GM23338 (cell line): ENCODE data around the gene FUT7. TPM values are rescaled to one million over a fixed set of nuclear protein-coding genes. Genes with fewer than 3 reads are reported as not detected.

Experiments
- ATAC-seq: fragments of 200-7000 bp; cut with Tn5 transposase; 3 replicates; pipeline ENCODE4 v1.9.1; 2020
- DNase-seq: peaks from one replicate; pipeline ENCODE4 v3.0.0-alpha.2; 2015; ENCODE audit warnings: low spot score
- H2AFZ ChIP-seq: fragments of 200-600 bp; sonication (generic); 2 replicates; pipeline ENCODE4 v1.8.0; 2016; ENCODE audit warnings: antibody characterized with exemption, mild to moderate bottlenecking, moderate library complexity
- H3F3A ChIP-seq: fragments of 200-600 bp; sonication (generic); replicated peaks from 2 replicates; pipeline ENCODE4 v1.8.0; 2017; ENCODE audit warnings: antibody characterized with exemption, mixed run types, low read depth
- H3K27ac ChIP-seq: fragments of 200-600 bp; sonication (generic); 2 replicates; pipeline ENCODE4 v1.6.1; 2016; ENCODE audit warnings: low read depth
- H3K27me3 ChIP-seq: fragments of 200-600 bp; sonication (generic); 2 replicates; pipeline ENCODE4 v1.8.0; 2016; ENCODE audit warnings: mild to moderate bottlenecking, mixed run types, moderate library complexity; ENCODE audit not compliant: insufficient read depth
- H3K36me3 ChIP-seq: fragments of 200-600 bp; sonication (generic); 2 replicates; pipeline ENCODE4 v1.8.0; 2016; ENCODE audit warnings: mild to moderate bottlenecking; ENCODE audit not compliant: insufficient read depth
- H3K4me1 ChIP-seq: fragments of 200-600 bp; sonication (generic); 2 replicates; pipeline ENCODE4 v1.8.0; 2016; ENCODE audit warnings: mild to moderate bottlenecking, moderate library complexity; ENCODE audit not compliant: insufficient read depth
- H3K4me2 ChIP-seq: fragments of 200-600 bp; sonication (generic); 2 replicates; pipeline ENCODE4 v1.7.1; 2017; ENCODE audit warnings: mixed run types
- H3K4me3 ChIP-seq: fragments of 200-600 bp; sonication (generic); 2 replicates; pipeline ENCODE4 v1.6.1; 2016; ENCODE audit warnings: mixed run types
- H3K79me2 ChIP-seq: fragments of 200-600 bp; sonication (generic); replicated peaks from 2 replicates; pipeline ENCODE4 v1.8.0; 2017; ENCODE audit warnings: mild to moderate bottlenecking; ENCODE audit not compliant: insufficient read depth
- H3K9me2 ChIP-seq: fragments of 200-600 bp; sonication (generic); 2 replicates; pipeline ENCODE4 v1.8.0; 2017; ENCODE audit not compliant: insufficient read depth
- H4K20me1 ChIP-seq: fragments of 200-600 bp; sonication (generic); replicated peaks from 2 replicates; pipeline ENCODE4 v1.8.0; 2017; ENCODE audit warnings: mild to moderate bottlenecking; ENCODE audit not compliant: insufficient read depth
- H3K27ac Mint-ChIP-seq: 2 replicates; pipeline ENCODE4 v1.8.0; 2020; ENCODE audit warnings: inconsistent platforms, mild to moderate bottlenecking, moderate library complexity, mixed read lengths
- H3K27me3 Mint-ChIP-seq: 3 replicates; pipeline ENCODE4 v1.8.0; 2022; ENCODE audit warnings: low read depth, mild to moderate bottlenecking, moderate library complexity, mixed read lengths, inconsistent platforms; ENCODE audit not compliant: insufficient read depth, poor library complexity
- H3K36me3 Mint-ChIP-seq: 3 replicates; pipeline ENCODE4 v1.8.0; 2021; ENCODE audit warnings: low read depth, mild to moderate bottlenecking, inconsistent platforms, moderate library complexity, mixed read lengths
- H3K4me1 Mint-ChIP-seq: 3 replicates; pipeline ENCODE4 v1.8.0; 2020; ENCODE audit warnings: mild to moderate bottlenecking, inconsistent platforms, mixed read lengths
- H3K4me3 Mint-ChIP-seq: 3 replicates; pipeline ENCODE4 v1.8.0; 2021; ENCODE audit warnings: moderate library complexity, mild to moderate bottlenecking, inconsistent platforms, mixed read lengths
- H3K9me3 Mint-ChIP-seq: 3 replicates; pipeline ENCODE4 v1.8.0; 2020; ENCODE audit warnings: moderate library complexity, mild to moderate bottlenecking, inconsistent platforms, mixed read lengths
- CREB1 ChIP-seq: fragments of 250-450 bp; sonication (Bioruptor Pico); IDR thresholded peaks from 2 replicates; pipeline ENCODE4 v1.5.0; 2020; ENCODE audit warnings: low read depth, mild to moderate bottlenecking, moderate library complexity
- EZH2 ChIP-seq: fragments of 200-600 bp; sonication (generic); IDR thresholded peaks from one replicate; pipeline ENCODE4 v1.8.0; 2017; ENCODE audit warnings: antibody characterized with exemption, mild to moderate bottlenecking, low read depth; ENCODE audit not compliant: unreplicated experiment
- EZH2phosphoT487 ChIP-seq: fragments of 200-600 bp; sonication (generic); IDR thresholded peaks from one replicate; pipeline ENCODE4 v1.8.1; 2018; ENCODE audit warnings: antibody characterized with exemption; ENCODE audit not compliant: unreplicated experiment
- JUNB ChIP-seq: IDR thresholded peaks from one replicate; pipeline ENCODE4 v1.6.1; 2016; ENCODE audit warnings: antibody characterized with exemption; ENCODE audit not compliant: unreplicated experiment
- POLR2AphosphoS5 ChIP-seq: IDR thresholded peaks from 2 replicates; pipeline ENCODE4 v1.6.1; 2016; ENCODE audit warnings: antibody characterized with exemption, low read depth
- REST ChIP-seq: IDR thresholded peaks from one replicate; pipeline ENCODE4 v1.6.1; 2018; ENCODE audit warnings: antibody characterized with exemption; ENCODE audit not compliant: unreplicated experiment
- STAT1 ChIP-seq: IDR thresholded peaks from one replicate; pipeline ENCODE4 v1.6.1; 2016; ENCODE audit warnings: antibody characterized with exemption; ENCODE audit not compliant: unreplicated experiment
- ZNF114 ChIP-seq: fragments of 250-450 bp; sonication (Bioruptor Pico); IDR thresholded peaks from 2 replicates; pipeline ENCODE4 v1.5.0; 2020; ENCODE audit warnings: mild to moderate bottlenecking, moderate library complexity
- ZNF462 ChIP-seq: fragments of 250-450 bp; sonication (Bioruptor Pico); IDR thresholded peaks from 2 replicates; pipeline ENCODE4 v1.5.0; 2020; ENCODE audit warnings: mild to moderate bottlenecking, moderate library complexity
- polyA plus RNA-seq: library from polyadenylated mRNA; unstranded; fragments of >200 nt; fragmentation: Nextera tagmentation; extraction: Ambion mirVana; gene quantifications from 2 replicates; pipeline ENCODE4 v1.2.1, GENCODE V29; 2016
- total RNA-seq: library from RNA; depleted of rRNA; stranded (reverse); fragments of >200 nt; shearing (Covaris generic); gene quantifications from 2 replicates; pipeline ENCODE4 v1.2.3, GENCODE V29; 2014
- TF ChIP-seq, protein P1 (sequence below), 2 experiments: fragments of 200-600 bp in 1 of 2; sonication (generic) in 1 of 2; conservative IDR thresholded peaks; 2 replicates each; pipeline versions ENCODE4 v1.5.1 to v1.6.1; 2016 to 2017; ENCODE audit warnings: antibody characterized with exemption in 2 of 2, low read depth in 2 of 2, mild to moderate bottlenecking in 2 of 2, moderate library complexity in 1 of 2
- TF ChIP-seq, protein P2 (sequence below): IDR thresholded peaks from 2 replicates; pipeline ENCODE4 v1.6.1; 2016; ENCODE audit warnings: antibody characterized with exemption

FUT7 gene
- total and polyA plus RNA-seq, 2 experiments from 2014 or later, result not detected

DNA sequence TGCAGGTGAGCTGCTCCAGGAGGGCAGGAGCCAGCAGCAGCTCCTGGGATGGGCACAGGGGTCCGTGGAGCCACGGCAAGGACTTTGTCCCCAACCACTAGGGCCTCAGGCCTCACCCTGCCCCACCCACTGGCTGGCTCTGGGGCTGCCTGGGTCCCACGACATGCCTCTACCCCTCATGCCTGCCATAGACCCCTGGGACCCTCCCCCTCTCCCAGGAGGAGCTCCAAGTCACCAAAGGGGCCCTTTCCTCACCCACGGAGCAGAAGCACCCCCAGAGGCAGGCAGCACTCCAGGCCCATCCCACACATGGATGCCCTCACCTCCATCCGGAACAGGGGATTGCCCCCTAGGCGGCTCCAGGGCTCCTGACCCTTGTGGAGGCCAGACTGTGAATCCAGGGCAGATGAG is 10.3 kb downstream of the FUT7 start (continued):
- no peak for TF ChIP-seq REST
- no peak for TF ChIP-seq STAT1
- TF ChIP-seq ZNF114, result no peak
- no peak for TF ChIP-seq EZH2phosphoT487
- TF ChIP-seq, protein P1, sequence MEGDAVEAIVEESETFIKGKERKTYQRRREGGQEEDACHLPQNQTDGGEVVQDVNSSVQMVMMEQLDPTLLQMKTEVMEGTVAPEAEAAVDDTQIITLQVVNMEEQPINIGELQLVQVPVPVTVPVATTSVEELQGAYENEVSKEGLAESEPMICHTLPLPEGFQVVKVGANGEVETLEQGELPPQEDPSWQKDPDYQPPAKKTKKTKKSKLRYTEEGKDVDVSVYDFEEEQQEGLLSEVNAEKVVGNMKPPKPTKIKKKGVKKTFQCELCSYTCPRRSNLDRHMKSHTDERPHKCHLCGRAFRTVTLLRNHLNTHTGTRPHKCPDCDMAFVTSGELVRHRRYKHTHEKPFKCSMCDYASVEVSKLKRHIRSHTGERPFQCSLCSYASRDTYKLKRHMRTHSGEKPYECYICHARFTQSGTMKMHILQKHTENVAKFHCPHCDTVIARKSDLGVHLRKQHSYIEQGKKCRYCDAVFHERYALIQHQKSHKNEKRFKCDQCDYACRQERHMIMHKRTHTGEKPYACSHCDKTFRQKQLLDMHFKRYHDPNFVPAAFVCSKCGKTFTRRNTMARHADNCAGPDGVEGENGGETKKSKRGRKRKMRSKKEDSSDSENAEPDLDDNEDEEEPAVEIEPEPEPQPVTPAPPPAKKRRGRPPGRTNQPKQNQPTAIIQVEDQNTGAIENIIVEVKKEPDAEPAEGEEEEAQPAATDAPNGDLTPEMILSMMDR (conservative IDR thresholded peaks at IDR 0.05; ENCODE audit: low read depth in 2 of 2), result no peak
- TF ChIP-seq CREB1, result no peak
- no peak for TF ChIP-seq EZH2
- TF ChIP-seq POLR2AphosphoS5, result no peak
- no peak for TF ChIP-seq JUNB
- TF ChIP-seq, protein P2, sequence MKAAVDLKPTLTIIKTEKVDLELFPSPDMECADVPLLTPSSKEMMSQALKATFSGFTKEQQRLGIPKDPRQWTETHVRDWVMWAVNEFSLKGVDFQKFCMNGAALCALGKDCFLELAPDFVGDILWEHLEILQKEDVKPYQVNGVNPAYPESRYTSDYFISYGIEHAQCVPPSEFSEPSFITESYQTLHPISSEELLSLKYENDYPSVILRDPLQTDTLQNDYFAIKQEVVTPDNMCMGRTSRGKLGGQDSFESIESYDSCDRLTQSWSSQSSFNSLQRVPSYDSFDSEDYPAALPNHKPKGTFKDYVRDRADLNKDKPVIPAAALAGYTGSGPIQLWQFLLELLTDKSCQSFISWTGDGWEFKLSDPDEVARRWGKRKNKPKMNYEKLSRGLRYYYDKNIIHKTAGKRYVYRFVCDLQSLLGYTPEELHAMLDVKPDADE, result no peak

- 0 out of 2 replicates have a peak, but pooled peaks cover 3% of the 10 kb centered on the region for H3F3A ChIP-seq
- no peaks in the 10 kb centered on the region for H4K20me1 ChIP-seq
- Mint-ChIP-seq H3K4me3 (no peak overlapping the region), H3K36me3 (peaks cover 2% of the 10 kb centered on the region; the same call in 1 of the 3 replicates), H3K9me3 (no peaks in the 10 kb centered on the region), H3K4me1 (no peaks in the 10 kb centered on the region; the same call in 2 of the 3 replicates), H3K27me3 (peaks cover 11% of the 10 kb centered on the region), H3K27ac (no peak overlapping the region)
- no peaks in the 10 kb centered on the region for H3K79me2 ChIP-seq
- no peak overlapping the region for H3K4me2 ChIP-seq
- no peaks in the 10 kb centered on the region for H3K9me2 ChIP-seq
- no peaks in the 10 kb centered on the region for H3K27me3 ChIP-seq
- no peak overlapping the region for H2AFZ ChIP-seq
- no peak for DNase-seq
- no peak overlapping the region for H3K27ac ChIP-seq
- peaks cover 4% of the 10 kb centered on the region; the same call in 1 of the 2 replicates for H3K4me1 ChIP-seq
- ATAC-seq, result no peak
- H3K4me3 ChIP-seq, result no peak overlapping the region
- no peaks in the 10 kb centered on the region for H3K36me3 ChIP-seq
- no peak for TF ChIP-seq JUNB
- no peak for TF ChIP-seq ZNF462
- TF ChIP-seq ZNF114, result no peak
Measured at GRCh38 chr9:137020771-137021567, 10.9 kb downstream of the FUT7 start.
